ENCODE data around the gene AKNAD1. TPM values are rescaled to one million over a fixed set of nuclear protein-coding genes. Genes with fewer than 3 reads are reported as not detected.

The AKNAD1 gene
- total and polyA plus RNA-seq, 8 donors, result 0.28 to 2.0 (median 0.37) TPM; not detected in 5

GRCh38 chr1:108841703-108842102 is 15.2 kb downstream of the AKNAD1 start:
- 15 to 49% (median 29%) methylated on average over 1 of the region's 1 CpG for WGBS, 5 donors
- intact Hi-C loops (cut with DNase I; ENCODE audit: low total_unique reads), result no loop called here
- peak overlapping the region in 2 of 5 donors; percentile 11 to 57 for H3K27ac ChIP-seq

DNA sequence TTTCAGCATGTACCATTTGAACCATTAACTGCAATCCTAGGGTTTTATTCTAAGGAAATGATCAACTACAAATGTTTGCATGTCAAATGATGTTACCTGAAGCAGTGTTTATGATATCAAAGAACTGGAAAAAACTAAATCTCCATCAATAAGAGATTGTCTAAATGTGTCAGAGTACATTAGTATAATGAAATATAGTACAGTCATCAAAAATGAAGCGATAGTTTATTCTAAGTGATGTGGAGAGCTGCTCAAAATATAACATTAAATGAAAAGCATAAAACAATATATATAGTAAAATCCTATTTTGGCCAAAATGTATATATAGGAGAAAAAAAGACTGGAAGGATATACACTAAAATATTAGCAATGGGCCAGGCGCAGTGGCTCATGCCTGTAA is 24.0 kb downstream of the AKNAD1 start:
- no peaks in the 10 kb centered on the region for H3K36me3 ChIP-seq
- H3K27ac ChIP-seq, result no peak overlapping the region
- 95 to 99% (median 98%) methylated on average over 2 of the region's 2 CpGs for WGBS, 5 donors
- no peak for DNase-seq
- H3K9me3 ChIP-seq, result no peaks in the 10 kb centered on the region
- TF ChIP-seq POLR2AphosphoS5 (IDR thresholded peaks at IDR 0.05) (no peak), EP300 (IDR thresholded peaks at IDR 0.05) (no peak)
- H3K4me1 ChIP-seq, result peaks cover 0 to 33% (median 20%) of the 10 kb centered on the region in 4 donors
- H3K27me3 ChIP-seq, result no peaks in the 10 kb centered on the region
- no peak overlapping the region for H3K4me3 ChIP-seq
- intact Hi-C loops (cut with DNase I; ENCODE audit: low total_unique reads), result loop anchor here (5.0 kb wide), 1 partner anchor 64 kb away; no protein-coding TSS in a partner anchor

More at GRCh38 chr1:108841703-108842102, 15.2 kb downstream of the AKNAD1 start:
- Histone ChIP-seq H3K4me1 (peaks cover 0 to 15% (median 0%) of the 10 kb centered on the region in 4 donors), H3K4me3 (no peak overlapping the region), H3K27me3 (no peaks in the 10 kb centered on the region), H3K36me3 (no peaks in the 10 kb centered on the region), H3K9me3 (no peaks in the 10 kb centered on the region)
- no peak for TF ChIP-seq CTCF (IDR thresholded peaks at IDR 0.05)
- DNase-seq, result no peak

GRCh38 chr1:108831225-108831624 is 25.7 kb downstream of the AKNAD1 start:
- Histone ChIP-seq H3K27ac (peak overlapping the region in 4 of 5 donors; percentile 82 to 86 (median 83)), H3K27me3 (no peaks in the 10 kb centered on the region), H3K4me3 (no peak overlapping the region), H3K36me3 (no peaks in the 10 kb centered on the region), H3K4me1 (peaks cover 0 to 36% (median 21%) of the 10 kb centered on the region in 4 donors), H3K9me3 (no peaks in the 10 kb centered on the region)
- intact Hi-C loops (cut with DNase I; ENCODE audit: low total_unique reads), result loop anchor here (5.0 kb wide), 1 partner anchor 66 kb away; no protein-coding TSS in a partner anchor
- peak in 1 of 2 donors; percentile 68 for DNase-seq
- WGBS, 5 donors, result 26 to 55% (median 42%) methylated on average over 2 of the region's 2 CpGs
- TF ChIP-seq POLR2AphosphoS5 (IDR thresholded peaks at IDR 0.05), result peak; percentile 20 to 43 (median 24)
- no peak for TF ChIP-seq CTCF (IDR thresholded peaks at IDR 0.05)

DNA sequence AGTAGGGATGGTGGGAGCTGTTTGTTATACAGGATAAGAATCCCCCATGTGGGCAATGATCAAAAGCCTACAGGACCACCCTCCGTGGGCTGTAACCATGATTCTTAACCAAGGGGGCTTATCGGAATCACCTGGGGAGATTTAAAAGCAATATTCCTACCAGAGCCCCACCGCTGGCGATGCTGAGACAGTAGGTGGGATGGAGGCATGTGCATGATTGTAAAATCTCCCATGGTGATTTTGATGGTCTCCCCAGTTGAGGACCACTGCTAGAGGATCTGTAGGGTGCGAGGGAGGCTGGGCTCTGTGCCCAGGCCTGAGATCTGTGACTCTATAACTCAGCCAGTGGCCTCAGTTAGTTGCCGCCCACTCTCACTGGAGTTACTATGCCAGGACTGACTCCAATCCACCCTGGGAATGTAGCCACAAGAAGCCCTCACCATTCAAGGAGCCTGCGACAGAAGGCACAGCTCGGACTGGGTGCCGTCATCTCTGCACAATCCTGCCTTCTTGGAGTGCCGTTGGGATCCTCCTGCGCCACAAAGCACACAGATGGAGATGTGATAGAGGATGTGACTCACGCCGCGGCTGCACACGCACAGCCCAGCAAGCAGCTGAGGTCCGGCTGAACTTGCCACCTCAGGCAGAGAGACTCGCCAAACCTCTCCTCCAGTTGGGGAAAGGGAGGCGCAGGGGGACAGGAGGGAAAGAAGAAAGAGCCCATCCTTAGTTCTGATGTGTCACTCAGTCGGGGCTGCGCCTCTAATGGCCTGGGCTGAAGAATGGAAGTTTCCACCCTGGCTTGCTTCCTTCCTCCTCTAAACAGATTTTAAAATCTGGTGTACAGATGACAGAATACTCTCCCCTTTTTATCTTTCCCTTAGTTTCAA is 26.5 kb downstream of the AKNAD1 start:
- 35 to 56% (median 47%) methylated on average over 13 to 20 of the region's 20 CpGs for WGBS, 5 donors
- no peak for TF ChIP-seq EP300 (IDR thresholded peaks at IDR 0.05)
- TF ChIP-seq POLR2A (IDR thresholded peaks at IDR 0.05), result no peak
- peak; percentile 70 to 86 (median 77) for TF ChIP-seq POLR2AphosphoS5 (IDR thresholded peaks at IDR 0.05)
- no peak for TF ChIP-seq CTCF (IDR thresholded peaks at IDR 0.05)
- peak; percentile 60 to 80 for DNase-seq
- Histone ChIP-seq H3K27ac (peak overlapping the region; percentile 16 to 86 (median 82)), H3K27me3 (no peaks in the 10 kb centered on the region), H3K36me3 (no peaks in the 10 kb centered on the region), H3K9me3 (no peaks in the 10 kb centered on the region), H3K4me3 (peak overlapping the region in 2 of 4 donors; percentile 0 to 7), H3K4me1 (peaks cover 0 to 36% (median 21%) of the 10 kb centered on the region in 4 donors)
- intact Hi-C loops (cut with DNase I; ENCODE audit: low total_unique reads), result loop anchor here (5.0 kb wide), 1 partner anchor 67 kb away; no protein-coding TSS in a partner anchor

Measured in stomach (tissue), 9 donors.